Coronary artery (tissue), 2 donors: Measurements from ENCODE around the gene GRIN2C.

Experiments
- DNase-seq: peaks from one replicate; pipeline ENCODE4 v3.0.0-alpha.2; 2017; ENCODE audit warnings: low spot score
- H3K27ac ChIP-seq, 2 donors: fragments of 200-600 bp; sonication (generic); one replicate each; pipeline ENCODE4 v1.5.1; 2016 to 2019
- H3K4me3 ChIP-seq: fragments of 200-600 bp; sonication (generic); 2 replicates; pipeline ENCODE4 v1.5.1; 2016; ENCODE audit warnings: mild to moderate bottlenecking, moderate library complexity
- TF ChIP-seq, protein P1 (sequence below): fragments of 200-600 bp; sonication (generic); IDR thresholded peaks from one replicate; pipeline ENCODE4 v1.5.1; 2019; ENCODE audit warnings: antibody characterized with exemption

GRIN2C gene

DNA sequence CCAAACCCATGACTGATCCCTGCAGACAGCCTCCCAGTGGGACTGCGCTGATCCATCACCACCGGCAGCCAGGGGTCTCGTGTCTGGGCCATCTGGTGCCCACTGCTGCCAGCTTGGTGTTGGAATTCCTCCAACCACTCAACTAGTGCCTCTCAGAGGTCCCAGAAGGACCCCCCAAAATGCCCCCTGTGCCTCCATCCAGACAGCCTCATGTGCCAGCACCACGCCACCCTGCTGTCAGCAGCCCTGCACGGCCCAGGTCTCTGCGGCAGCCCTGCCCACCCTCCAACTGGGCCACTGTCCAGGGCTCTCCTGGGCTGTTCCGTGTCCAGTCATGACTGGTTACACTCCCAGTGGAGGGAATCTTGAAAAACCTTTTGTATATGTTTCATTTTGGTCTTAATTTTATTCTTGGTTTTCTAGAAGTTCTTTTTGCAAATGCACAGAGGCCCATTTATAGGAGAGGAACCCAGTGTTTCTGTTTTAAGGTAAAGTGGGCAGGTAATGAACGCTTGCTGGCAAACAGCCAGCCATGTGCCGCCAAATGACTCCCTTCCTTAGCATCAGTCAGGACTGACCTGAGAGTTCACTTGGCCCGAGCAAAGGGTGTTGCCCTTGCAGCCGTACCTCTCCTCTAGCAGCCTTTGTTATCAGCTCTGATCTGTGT, 34.6 kb downstream of the GRIN2C start:
- H3K27ac ChIP-seq: no peak overlapping the region
- TF ChIP-seq, protein P1, sequence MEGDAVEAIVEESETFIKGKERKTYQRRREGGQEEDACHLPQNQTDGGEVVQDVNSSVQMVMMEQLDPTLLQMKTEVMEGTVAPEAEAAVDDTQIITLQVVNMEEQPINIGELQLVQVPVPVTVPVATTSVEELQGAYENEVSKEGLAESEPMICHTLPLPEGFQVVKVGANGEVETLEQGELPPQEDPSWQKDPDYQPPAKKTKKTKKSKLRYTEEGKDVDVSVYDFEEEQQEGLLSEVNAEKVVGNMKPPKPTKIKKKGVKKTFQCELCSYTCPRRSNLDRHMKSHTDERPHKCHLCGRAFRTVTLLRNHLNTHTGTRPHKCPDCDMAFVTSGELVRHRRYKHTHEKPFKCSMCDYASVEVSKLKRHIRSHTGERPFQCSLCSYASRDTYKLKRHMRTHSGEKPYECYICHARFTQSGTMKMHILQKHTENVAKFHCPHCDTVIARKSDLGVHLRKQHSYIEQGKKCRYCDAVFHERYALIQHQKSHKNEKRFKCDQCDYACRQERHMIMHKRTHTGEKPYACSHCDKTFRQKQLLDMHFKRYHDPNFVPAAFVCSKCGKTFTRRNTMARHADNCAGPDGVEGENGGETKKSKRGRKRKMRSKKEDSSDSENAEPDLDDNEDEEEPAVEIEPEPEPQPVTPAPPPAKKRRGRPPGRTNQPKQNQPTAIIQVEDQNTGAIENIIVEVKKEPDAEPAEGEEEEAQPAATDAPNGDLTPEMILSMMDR: no peak
- H3K4me3 ChIP-seq: no peak overlapping the region
- no peak for DNase-seq

DNA sequence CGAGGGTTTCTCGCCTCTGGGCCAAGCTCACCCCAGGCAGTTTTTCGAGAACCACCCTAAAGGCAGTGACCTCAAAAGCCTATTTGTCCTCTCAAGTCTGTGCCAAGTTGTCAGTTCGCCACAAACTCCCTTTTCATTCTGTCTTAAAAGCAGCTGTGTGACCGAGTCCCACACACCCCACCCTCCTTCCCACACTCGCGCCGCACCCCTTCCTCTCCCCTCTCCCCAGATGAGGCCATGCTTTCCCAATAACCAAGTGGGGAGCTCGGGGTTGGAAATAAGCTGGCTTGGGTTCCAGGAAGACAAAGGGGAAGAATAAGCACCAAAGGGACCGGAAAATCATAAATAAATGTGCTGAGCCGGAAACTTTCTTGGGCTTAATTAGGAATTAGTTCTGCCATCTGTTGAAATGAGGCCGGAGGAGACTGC, 36.7 kb downstream of the GRIN2C start:
- no peak for DNase-seq
- Histone ChIP-seq H3K4me3 (no peak overlapping the region), H3K27ac (peak overlapping the region in 1 of 2 donors; percentile 34)
- TF ChIP-seq, protein P1: no peak

DNA sequence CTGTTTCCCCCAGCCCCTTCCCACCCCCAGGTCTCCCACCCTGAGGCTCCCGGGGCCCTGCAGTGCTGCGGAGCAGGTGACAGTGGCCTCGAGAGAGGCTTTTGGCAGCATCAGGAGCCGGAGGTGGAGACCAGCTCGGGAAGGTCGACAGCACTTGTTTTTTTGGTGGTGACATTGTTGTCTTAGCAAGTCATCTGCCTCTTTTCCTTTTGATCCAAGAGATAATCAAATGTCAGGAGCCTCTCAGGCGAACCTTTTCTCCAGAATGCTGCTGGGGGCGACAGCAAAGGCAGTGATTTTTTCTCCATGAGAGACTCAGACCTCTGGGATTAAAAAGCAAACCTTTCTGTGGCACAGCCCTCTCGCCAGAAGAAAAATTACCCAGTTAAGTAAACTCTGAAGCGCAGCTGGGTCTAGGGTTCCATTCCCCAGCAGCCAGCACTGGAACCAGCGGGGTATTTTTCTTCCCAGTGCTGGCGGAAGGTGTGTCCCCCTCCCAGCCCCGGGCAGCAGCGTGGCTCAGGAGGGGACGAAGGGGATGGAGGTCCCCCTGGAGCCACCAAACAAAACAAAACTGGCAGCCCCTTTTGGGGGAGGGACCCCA, 37.2 kb downstream of the GRIN2C start:
- peak overlapping the region in 1 of 2 donors; percentile 34 for H3K27ac ChIP-seq
- no peak for DNase-seq
- H3K4me3 ChIP-seq: no peak overlapping the region
- TF ChIP-seq, protein P1: no peak

DNA sequence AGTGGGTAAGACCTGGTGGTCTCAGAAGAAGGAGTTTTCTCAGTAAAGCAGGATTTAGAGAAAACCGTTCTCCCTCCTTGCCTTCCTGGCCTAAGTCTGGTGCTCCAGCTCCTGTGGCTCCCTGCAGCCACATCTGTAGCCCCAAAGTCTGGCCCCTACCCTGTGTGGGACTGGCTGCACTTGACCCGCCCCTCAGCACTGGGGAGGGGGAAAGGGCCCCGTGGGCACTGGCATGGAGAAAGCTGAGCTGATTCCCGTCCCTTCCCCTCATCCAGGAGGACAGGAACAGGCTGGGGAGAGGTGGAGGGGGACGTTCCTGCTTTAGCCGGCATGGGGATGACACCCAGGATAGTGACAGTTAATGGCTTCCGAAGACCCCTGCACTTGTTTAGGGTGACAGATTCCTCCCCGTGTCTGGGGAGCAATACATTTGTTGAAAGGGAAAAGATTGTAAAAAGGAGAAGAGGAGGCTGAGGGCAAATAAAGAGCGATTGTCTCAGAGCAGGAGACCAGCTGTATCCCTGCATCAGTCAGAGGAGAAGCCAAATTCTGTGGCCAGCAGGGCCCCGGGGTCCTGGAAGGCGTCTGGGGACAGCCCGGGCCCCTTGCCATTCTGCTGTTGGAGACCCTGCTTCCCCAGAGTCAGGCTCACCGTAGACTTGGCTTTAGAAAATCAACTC, 37.9 kb downstream of the GRIN2C start:
- DNase-seq: no peak
- TF ChIP-seq, protein P1: no peak
- Histone ChIP-seq H3K4me3 (no peak overlapping the region), H3K27ac (peak overlapping the region in 1 of 2 donors; percentile 34)

DNA sequence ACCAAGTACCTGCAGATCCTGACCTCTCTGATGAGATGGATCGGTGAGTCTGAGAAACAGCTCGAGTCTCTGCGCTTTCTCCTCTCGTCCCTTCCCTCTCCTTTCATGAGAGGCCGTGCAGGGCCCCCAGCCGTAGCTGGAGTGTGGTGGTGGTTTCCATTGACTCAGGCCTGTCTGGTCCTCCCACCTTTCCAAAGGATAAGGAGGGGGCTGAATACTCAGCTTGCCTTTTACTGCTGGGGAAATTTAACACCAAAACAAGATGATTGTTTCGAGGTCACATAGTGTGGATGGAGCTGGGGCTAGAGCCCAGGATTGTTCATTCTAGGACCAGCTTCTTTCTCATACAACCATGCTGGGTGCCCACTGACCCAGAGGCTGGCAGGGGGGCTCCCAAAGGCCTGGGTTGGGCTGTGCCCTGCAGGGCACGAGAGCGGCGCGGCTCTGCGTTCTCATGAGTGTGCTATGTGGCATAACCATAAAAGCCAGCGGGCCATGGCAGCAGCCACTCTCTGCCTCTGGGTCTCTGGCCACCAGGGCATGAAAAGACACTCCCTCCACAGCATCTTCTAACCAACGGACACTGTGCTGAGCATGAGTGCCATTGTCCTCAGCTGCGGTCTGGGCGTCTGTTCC, 39.8 kb downstream of the GRIN2C start:
- TF ChIP-seq, protein P1: no peak

DNA sequence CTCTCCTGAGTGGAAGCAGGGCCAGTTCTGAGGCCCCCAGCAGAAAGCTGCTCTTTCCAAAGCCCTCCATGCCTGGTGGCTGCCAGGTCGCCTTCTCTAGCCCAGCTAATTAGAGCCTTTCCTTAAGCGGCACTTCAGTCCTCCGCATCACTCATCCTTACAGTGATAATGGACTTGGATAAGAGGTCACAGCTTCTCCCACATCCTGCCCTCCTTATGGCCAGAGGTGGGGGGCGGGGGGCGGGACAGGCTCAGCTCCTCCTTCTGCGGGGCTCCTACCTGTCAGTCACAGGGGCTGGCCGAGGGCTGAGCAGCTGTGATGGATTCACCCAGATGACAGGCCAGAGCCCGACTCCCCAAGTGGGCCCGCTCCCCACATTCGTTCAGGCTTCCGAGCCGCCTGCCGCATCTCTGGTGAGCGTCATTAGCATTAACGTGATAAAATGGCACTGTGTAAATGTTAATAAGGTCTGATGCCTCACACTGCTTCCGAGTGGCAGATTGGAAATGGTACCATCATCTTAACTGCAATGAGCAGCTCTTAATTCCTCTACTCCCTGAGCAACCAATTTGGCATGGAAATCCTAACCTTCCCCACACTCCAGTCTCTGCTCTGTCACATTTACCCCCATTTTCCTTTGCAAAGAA, 41.3 kb downstream of the GRIN2C start:
- no peak for DNase-seq
- Histone ChIP-seq H3K27ac (no peak overlapping the region), H3K4me3 (no peak overlapping the region)
- TF ChIP-seq, protein P1: no peak

More for the DNA sequence above, 39.8 kb downstream of the GRIN2C start:
- no peak for DNase-seq
- H3K27ac ChIP-seq: no peak overlapping the region
- H3K4me3 ChIP-seq: no peak overlapping the region
